ENCODE measurements around the gene MROH8. TPM values are rescaled to one million over a fixed set of nuclear protein-coding genes. Genes with fewer than 3 reads are reported as not detected.

Gene MROH8
- polyA plus RNA-seq, 1 donor, result 3.6 TPM

DNA sequence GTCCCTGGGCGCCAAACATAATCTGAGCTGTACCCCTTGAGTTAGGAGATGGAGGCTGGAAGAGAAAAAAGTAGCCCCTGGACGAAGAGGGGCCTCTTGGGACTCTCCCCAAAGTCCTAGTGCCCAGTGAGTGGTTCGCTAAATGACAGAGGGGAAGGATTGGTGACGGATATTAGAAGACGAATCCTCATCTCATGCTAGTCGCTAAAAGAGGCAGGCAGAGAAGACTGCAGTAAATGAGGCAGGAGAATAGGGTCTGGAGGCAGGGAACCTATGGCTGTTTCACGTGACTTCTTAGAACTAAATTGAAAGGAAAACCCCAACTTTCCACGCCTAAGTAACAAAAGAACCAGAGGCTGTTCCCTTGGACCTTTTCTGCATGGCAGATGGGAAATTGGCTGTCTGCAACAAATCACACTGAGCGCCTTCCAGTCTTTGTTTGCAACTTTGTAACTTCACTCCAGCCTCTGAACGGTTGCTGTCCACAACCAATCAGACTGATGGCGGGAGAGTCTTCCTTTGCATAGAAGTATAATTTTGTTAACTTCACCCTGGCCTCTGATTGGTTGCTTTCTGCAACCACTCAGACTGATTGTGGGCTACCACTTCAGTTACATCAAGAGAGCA is 82.8 kb downstream of the MROH8 start:
- no peak for DNase-seq
- Histone ChIP-seq H3K27ac (ENCODE audit: low read length) (no peak overlapping the region), H3K9me3 (ENCODE audit: control insufficient read depth, low read depth, low read length) (no peaks in the 10 kb centered on the region), H3K4me3 (ENCODE audit: low read length) (peak overlapping the region; percentile 73), H3K4me1 (ENCODE audit: control insufficient read depth, insufficient read depth, low read length) (peaks cover 3% of the 10 kb centered on the region), H3K27me3 (ENCODE audit: control insufficient read depth, insufficient read depth, low read length) (no peaks in the 10 kb centered on the region), H3K36me3 (ENCODE audit: control insufficient read depth, insufficient read depth, low read length) (no peaks in the 10 kb centered on the region)
- 80% methylated on average over 1 of the region's 11 CpGs for WGBS (ENCODE audit: insufficient coverage, low lambda C conversion rate)

DNA sequence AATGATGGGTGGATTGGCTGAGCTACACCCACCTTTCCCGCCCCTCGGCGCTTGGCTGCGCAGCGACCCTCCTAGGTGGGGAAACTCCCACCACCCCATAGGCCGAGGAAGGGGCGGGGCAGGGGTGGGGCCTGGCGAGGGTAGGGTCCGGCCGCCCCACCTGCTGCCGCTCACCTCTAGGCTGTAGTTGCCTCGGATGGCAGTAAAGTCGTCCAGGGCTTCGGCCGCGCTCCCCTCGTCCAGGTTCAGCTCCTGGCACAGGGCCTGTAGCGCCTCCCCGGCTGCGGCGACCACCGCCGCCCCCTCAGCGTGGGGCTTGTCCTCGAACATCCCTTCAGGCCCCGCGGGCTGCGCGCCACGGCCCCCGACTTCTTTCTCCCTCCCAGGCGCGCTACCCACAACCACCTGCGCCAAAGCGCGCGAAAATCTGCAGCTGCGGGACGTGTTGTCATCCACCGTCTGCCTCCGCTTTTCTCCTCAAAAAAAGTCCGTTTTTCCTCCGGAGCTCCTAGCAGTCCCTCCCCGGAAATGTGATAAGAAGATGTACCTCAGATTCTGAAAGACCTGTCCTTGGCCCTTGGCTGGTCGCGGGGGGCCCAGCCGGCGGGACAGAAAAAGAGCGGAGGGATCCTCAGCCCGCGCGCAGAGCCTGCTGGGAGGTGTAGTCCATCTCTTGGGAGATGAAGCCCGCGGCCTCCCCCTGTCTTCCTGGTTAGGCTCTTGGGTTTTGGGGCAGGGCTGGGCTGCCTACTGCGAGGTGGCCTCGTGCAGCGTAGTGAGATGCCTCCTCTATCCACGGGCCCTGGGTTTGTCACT is 83.5 kb downstream of the MROH8 start, which contains the start of gene RBL1:
Gene RBL1, minus strand, starts transcription at position 399 of the 816 bp plus-strand sequence. Its CDS starts 69 bp downstream, at position 330.
- WGBS (ENCODE audit: insufficient coverage, low lambda C conversion rate), result no CpG with 5 or more reads among the region's 58 CpGs
- no peaks in the 10 kb centered on the region for H3K27me3 ChIP-seq (ENCODE audit: control insufficient read depth, insufficient read depth, low read length)
- peak within 1 kb of the TSS; percentile 73 for H3K4me3 ChIP-seq (ENCODE audit: low read length)
- H3K9me3 ChIP-seq (ENCODE audit: control insufficient read depth, low read depth, low read length), result no peaks in the 10 kb centered on the region
- peak; percentile 74 to 96 for DNase-seq
- H3K27ac ChIP-seq (ENCODE audit: low read length), result peak within 1 kb of the TSS; percentile 40
- no peaks in the 10 kb centered on the region for H3K36me3 ChIP-seq (ENCODE audit: control insufficient read depth, insufficient read depth, low read length)
- peaks cover 3% of the 10 kb centered on the region for H3K4me1 ChIP-seq (ENCODE audit: control insufficient read depth, insufficient read depth, low read length)

DNA sequence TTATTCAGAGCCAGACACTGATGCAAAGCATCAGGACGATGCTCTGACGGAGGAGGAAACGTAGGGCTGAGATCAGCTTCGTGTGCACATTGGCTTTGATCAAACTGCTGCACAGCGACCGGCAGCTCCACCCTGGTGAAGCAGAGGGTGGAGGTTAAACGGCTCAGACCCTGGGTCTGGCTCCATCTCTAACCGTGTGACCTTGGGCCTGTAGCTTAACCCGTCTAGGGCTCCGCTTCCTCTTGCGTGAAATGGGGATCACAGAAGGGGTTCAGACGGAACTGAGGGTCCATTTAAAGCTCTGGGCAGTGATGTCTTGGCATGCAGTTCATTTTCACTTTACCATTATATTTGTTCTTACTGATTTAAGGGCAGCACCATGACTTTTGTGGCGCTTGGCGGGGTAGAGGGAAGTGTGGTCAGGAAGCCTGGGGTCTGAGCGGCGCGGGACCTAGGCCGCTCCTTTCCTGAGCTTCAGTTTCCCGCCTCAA is 84.2 kb downstream of the MROH8 start:
- Histone ChIP-seq H3K4me3 (ENCODE audit: low read length) (peak overlapping the region; percentile 73), H3K27me3 (ENCODE audit: control insufficient read depth, insufficient read depth, low read length) (no peaks in the 10 kb centered on the region), H3K36me3 (ENCODE audit: control insufficient read depth, insufficient read depth, low read length) (no peaks in the 10 kb centered on the region), H3K9me3 (ENCODE audit: control insufficient read depth, low read depth, low read length) (no peaks in the 10 kb centered on the region), H3K27ac (ENCODE audit: low read length) (peak overlapping the region; percentile 40), H3K4me1 (ENCODE audit: control insufficient read depth, insufficient read depth, low read length) (peaks cover 3% of the 10 kb centered on the region)
- no peak for DNase-seq
- no CpG with 5 or more reads among the region's 19 CpGs for WGBS (ENCODE audit: insufficient coverage, low lambda C conversion rate)

DNA sequence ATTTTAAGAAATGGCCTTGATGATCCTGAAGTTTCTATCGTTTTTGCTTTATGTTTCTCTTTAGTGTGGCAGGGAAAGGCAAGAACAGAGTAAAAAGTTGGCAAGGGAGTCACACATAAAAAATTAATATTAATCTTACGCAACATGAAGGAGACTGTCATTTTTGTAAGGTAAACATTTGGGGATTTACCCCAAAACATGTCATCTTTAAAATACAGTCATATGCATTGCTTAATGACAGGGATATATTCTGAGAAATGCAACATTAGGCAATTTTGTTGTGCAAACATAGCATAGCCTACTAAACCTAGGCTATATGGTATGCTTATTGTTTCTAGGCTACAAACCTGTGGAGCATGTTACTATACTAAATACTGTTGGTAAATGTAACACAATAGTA is 88.9 kb downstream of the MROH8 start:
- Histone ChIP-seq H3K36me3 (ENCODE audit: control insufficient read depth, insufficient read depth, low read length) (no peaks in the 10 kb centered on the region), H3K27me3 (ENCODE audit: control insufficient read depth, insufficient read depth, low read length) (no peaks in the 10 kb centered on the region), H3K4me3 (ENCODE audit: low read length) (no peak overlapping the region), H3K4me1 (ENCODE audit: control insufficient read depth, insufficient read depth, low read length) (no peaks in the 10 kb centered on the region), H3K9me3 (ENCODE audit: control insufficient read depth, low read depth, low read length) (no peaks in the 10 kb centered on the region), H3K27ac (ENCODE audit: low read length) (no peak overlapping the region)
- 84% methylated on average over 2 of the region's 2 CpGs for WGBS (ENCODE audit: insufficient coverage, low lambda C conversion rate)
- no peak for DNase-seq

DNA sequence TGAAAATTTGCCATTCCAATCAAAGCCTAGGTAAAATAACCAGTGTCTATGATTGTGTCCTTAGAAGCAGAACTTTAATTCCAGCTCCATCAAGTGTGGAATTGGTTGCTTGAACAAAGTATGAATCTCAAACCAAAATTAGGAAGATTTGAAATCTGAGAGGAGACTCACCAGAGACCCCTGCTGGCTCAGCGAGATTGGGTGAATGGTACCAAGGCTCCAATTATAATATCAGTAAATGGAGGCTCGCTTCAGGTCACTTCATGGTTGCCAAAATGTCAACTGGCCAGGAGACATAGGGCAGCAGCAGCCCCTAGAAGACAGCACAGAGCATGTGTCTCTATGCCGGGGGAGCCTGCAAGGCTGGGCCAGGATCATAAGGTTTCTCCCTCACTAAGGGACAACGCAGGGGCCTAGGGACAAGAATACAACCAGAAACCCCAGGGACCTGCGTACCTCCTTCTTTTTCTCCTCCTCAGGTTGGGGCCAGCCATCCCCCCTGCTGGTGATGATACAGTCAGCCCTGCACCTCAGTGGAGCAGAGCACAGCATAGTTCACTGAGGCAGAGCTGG is 97.5 kb downstream of the MROH8 start:
- DNase-seq, result no peak
- Histone ChIP-seq H3K9me3 (ENCODE audit: control insufficient read depth, low read depth, low read length) (no peaks in the 10 kb centered on the region), H3K27me3 (ENCODE audit: control insufficient read depth, insufficient read depth, low read length) (no peaks in the 10 kb centered on the region), H3K4me3 (ENCODE audit: low read length) (no peak overlapping the region), H3K27ac (ENCODE audit: low read length) (no peak overlapping the region), H3K4me1 (ENCODE audit: control insufficient read depth, insufficient read depth, low read length) (no peaks in the 10 kb centered on the region), H3K36me3 (ENCODE audit: control insufficient read depth, insufficient read depth, low read length) (peaks cover 8% of the 10 kb centered on the region)
- no CpG with 5 or more reads among the region's 5 CpGs for WGBS (ENCODE audit: insufficient coverage, low lambda C conversion rate)

DNA sequence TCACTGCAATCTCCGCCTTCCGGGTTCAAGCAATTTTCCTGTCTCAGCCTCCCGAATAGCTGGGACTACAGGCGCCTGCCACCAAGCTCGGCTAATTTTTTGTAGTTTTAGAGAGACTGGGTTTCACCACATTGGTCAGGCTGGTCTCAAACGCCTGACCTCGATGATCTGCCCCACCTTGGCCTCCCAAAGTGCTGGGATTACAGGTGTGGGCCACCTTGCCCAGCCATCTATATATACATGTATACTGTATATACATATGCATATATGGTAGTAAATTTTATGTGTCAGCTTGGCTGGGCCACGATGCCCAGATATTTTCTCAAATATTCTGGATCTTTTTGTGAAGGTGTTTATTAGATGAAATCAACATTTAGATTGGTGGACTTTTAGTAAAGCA is 102.3 kb downstream of the MROH8 start:
- no peaks in the 10 kb centered on the region for H3K9me3 ChIP-seq (ENCODE audit: control insufficient read depth, low read depth, low read length)
- peaks cover 4% of the 10 kb centered on the region for H3K36me3 ChIP-seq (ENCODE audit: control insufficient read depth, insufficient read depth, low read length)
- WGBS (ENCODE audit: insufficient coverage, low lambda C conversion rate), result no CpG with 5 or more reads among the region's 8 CpGs
- no peaks in the 10 kb centered on the region for H3K4me1 ChIP-seq (ENCODE audit: control insufficient read depth, insufficient read depth, low read length)
- H3K4me3 ChIP-seq (ENCODE audit: low read length), result no peak overlapping the region
- H3K27ac ChIP-seq (ENCODE audit: low read length), result no peak overlapping the region
- no peak for DNase-seq
- no peaks in the 10 kb centered on the region for H3K27me3 ChIP-seq (ENCODE audit: control insufficient read depth, insufficient read depth, low read length)

DNA sequence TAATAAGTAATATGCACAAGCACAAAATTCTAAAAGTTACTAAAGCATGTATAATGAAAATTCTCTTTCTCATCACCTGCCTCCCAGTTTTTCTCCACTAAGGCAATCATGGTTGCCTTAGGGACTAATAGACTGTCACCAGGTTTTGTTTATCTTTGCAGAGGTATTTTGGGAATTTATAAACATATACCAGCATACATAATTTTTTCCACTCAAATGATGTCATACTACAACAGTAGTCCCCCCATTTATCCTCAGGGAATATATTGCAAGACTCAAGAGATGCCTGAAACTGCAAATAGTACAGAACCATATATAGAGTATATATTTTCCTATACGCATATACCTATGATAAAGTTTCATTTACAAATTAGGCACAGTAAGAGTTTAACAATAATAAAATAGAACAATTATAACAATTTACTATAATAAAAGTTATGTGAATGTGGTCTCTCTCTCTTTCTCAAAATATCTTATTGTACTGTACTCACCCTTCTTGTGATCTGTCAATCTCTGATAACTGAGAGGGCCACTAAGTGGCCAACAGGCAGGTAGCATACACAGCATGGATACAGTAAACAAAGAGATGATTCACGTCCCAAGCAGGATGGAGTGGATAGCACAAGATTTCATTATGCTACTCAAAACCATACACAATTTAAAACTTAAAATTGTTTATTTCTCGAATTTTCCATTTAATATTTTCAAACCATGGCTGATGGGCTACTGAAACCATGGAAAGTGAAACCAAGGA is 103.2 kb downstream of the MROH8 start:
- WGBS (ENCODE audit: insufficient coverage, low lambda C conversion rate), result 85% methylated on average over 3 of the region's 3 CpGs
- Histone ChIP-seq H3K36me3 (ENCODE audit: control insufficient read depth, insufficient read depth, low read length) (no peaks in the 10 kb centered on the region), H3K27ac (ENCODE audit: low read length) (no peak overlapping the region), H3K27me3 (ENCODE audit: control insufficient read depth, insufficient read depth, low read length) (no peaks in the 10 kb centered on the region), H3K4me3 (ENCODE audit: low read length) (no peak overlapping the region), H3K4me1 (ENCODE audit: control insufficient read depth, insufficient read depth, low read length) (no peaks in the 10 kb centered on the region), H3K9me3 (ENCODE audit: control insufficient read depth, low read depth, low read length) (no peaks in the 10 kb centered on the region)
- DNase-seq, result no peak

DNA sequence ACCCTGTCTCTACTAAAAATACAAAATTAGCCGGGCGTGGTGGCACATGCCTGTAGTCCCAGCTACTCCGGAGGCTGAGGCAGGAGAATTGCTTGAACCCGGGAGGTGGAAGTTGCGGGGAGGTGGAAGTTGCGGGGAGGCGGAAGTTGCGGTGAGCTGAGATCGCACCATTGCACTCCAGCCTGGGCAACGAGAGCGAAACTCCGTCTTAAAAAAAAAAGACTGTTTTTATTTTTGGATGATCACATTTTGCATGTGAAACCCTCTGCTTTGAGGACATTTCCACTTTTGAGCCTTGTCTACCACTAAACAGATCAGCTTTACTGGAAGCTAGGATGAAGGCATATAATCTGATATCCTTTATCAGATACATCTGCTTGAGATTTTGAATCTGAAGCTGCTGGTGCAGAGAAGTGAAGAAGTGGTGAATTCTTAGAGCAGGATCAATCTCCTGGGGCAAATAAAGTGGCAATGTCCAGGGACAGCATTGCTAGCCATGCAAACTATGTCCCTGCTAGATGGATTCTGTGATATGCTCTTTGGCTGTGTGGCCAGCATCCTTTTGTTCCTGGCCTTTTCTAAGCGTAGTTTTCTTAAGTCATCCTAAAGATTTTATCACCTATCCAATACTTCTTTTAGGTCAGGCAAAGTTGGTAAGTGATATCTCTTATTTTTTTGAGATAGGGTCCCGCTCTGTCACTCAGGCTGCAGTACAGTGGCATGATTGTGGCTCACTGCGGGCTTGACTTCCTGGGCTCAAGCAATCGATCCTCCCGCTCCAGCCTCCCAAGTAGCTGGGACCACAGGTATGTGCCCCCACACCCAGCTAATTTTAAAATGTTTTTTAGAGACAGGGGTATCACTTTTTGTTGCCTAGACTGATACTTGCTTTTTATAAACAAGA is 106.8 kb downstream of the MROH8 start:
- no peaks in the 10 kb centered on the region for H3K36me3 ChIP-seq (ENCODE audit: control insufficient read depth, insufficient read depth, low read length)
- H3K27ac ChIP-seq (ENCODE audit: low read length), result no peak overlapping the region
- peaks cover 4% of the 10 kb centered on the region for H3K9me3 ChIP-seq (ENCODE audit: control insufficient read depth, low read depth, low read length)
- DNase-seq, result no peak
- 97% methylated on average over 5 of the region's 17 CpGs for WGBS (ENCODE audit: insufficient coverage, low lambda C conversion rate)
- H3K4me1 ChIP-seq (ENCODE audit: control insufficient read depth, insufficient read depth, low read length), result no peaks in the 10 kb centered on the region
- no peak overlapping the region for H3K4me3 ChIP-seq (ENCODE audit: low read length)
- no peaks in the 10 kb centered on the region for H3K27me3 ChIP-seq (ENCODE audit: control insufficient read depth, insufficient read depth, low read length)

DNA sequence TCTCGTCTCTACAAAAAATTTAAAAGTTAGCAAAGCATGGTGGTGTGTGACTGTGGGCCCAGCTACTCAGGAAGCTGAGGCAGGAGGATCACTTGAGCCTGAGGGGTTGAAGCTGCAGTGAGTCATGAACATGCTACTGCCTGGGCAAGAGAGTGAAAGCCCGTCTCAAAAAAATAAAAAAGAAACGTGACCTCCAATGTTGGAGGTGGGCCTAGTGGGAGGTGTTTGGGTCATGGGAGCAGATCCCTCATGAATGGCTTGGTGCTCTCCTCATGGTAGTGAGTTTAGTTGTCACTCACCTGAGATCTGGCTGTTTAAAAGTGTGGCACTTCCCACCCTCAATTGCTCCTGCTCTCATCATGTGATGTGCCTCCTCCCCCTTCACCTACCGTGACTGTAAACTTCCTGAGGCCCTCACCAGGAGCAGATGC is 107.9 kb downstream of the MROH8 start:
- H3K27me3 ChIP-seq (ENCODE audit: control insufficient read depth, insufficient read depth, low read length), result no peaks in the 10 kb centered on the region
- DNase-seq, result no peak
- peaks cover 4% of the 10 kb centered on the region for H3K9me3 ChIP-seq (ENCODE audit: control insufficient read depth, low read depth, low read length)
- H3K4me1 ChIP-seq (ENCODE audit: control insufficient read depth, insufficient read depth, low read length), result no peaks in the 10 kb centered on the region
- peaks cover 2% of the 10 kb centered on the region for H3K36me3 ChIP-seq (ENCODE audit: control insufficient read depth, insufficient read depth, low read length)
- no peak overlapping the region for H3K4me3 ChIP-seq (ENCODE audit: low read length)
- 50% methylated on average over 1 of the region's 4 CpGs for WGBS (ENCODE audit: insufficient coverage, low lambda C conversion rate)
- H3K27ac ChIP-seq (ENCODE audit: low read length), result no peak overlapping the region

All from large intestine (tissue), 3 donors.